ENCODE data around the gene TLN1.

Gene TLN1

GRCh38 chr9:35675204-35675603 is 56.8 kb downstream of the TLN1 start:
- Histone ChIP-seq H3K4me2 (ENCODE audit: insufficient read depth, low read length, poor library complexity, severe bottlenecking) (peak overlapping the region; percentile 91), H3K36me3 (replicated peaks in 1 of 2; ENCODE audit: control insufficient read depth in 2 of 2, insufficient read depth in 2 of 2, low read length in 2 of 2) (no peaks in the 10 kb centered on the region), H3K27ac (replicated peaks; ENCODE audit: low read length) (no peak overlapping the region), H4K91ac (ENCODE audit: low read depth, low read length, poor library complexity) (no peak overlapping the region), H2BK120ac (ENCODE audit: low read depth, low read length) (no peak overlapping the region), H2AK5ac (ENCODE audit: low read depth, low read length) (no peak overlapping the region), H2BK15ac (ENCODE audit: low read length) (no peak overlapping the region), H3K4me3 (ENCODE audit: low read length in 2 of 2) (peak overlapping the region in 1 of 2 donors; percentile 68), H3K9ac (ENCODE audit: low read depth, low read length, poor library complexity) (peak overlapping the region; percentile 14), H4K8ac (ENCODE audit: low read depth, low read length) (no peak overlapping the region), H2BK12ac (ENCODE audit: low read length) (no peak overlapping the region), H3K9me3 (replicated peaks in 1 of 2; ENCODE audit: control insufficient read depth in 2 of 2, insufficient read depth in 1 of 2, low read depth in 1 of 2, low read length in 2 of 2) (no peaks in the 10 kb centered on the region), H3K4ac (ENCODE audit: low read length) (no peak overlapping the region), H3K14ac (ENCODE audit: low read length) (no peak overlapping the region), H3K79me1 (ENCODE audit: low read depth, low read length) (no peaks in the 10 kb centered on the region), H3K27me3 (ENCODE audit: control insufficient read depth in 3 of 3, insufficient read depth in 3 of 3, low read depth in 1 of 3, low read length in 3 of 3) (peaks cover 0 to 34% (median 0%) of the 10 kb centered on the region in 3 experiments), H2BK5ac (ENCODE audit: low read length) (peak overlapping the region; percentile 49), H3K4me1 (ENCODE audit: control insufficient read depth in 2 of 2, insufficient read depth in 1 of 2, low read depth in 1 of 2, low read length in 2 of 2) (peaks cover 0 to 10% of the 10 kb centered on the region in 2 donors), H2AFZ (ENCODE audit: low read length) (no peak overlapping the region), H3K23ac (ENCODE audit: low read depth, low read length, poor library complexity) (no peak overlapping the region), H3K18ac (ENCODE audit: low read length) (peak overlapping the region; percentile 74)
- DNase-seq (ENCODE audit: low spot score): no peak
- no CpG with 5 or more reads among the region's 13 CpGs for WGBS, 2 donors (ENCODE audit: extremely low coverage in 2 of 2, insufficient read length in 2 of 2, insufficient replicate concordance in 1 of 2)

GRCh38 chr9:35674025-35674361 is 58.0 kb downstream of the TLN1 start:
- Histone ChIP-seq H3K9ac (ENCODE audit: low read depth, low read length, poor library complexity) (no peak overlapping the region), H3K27ac (replicated peaks; ENCODE audit: low read length) (no peak overlapping the region), H3K79me1 (ENCODE audit: low read depth, low read length) (no peaks in the 10 kb centered on the region), H3K4me3 (ENCODE audit: low read length in 2 of 2) (no peak overlapping the region), H3K4me2 (ENCODE audit: insufficient read depth, low read length, poor library complexity, severe bottlenecking) (no peak overlapping the region), H2BK120ac (ENCODE audit: low read depth, low read length) (no peak overlapping the region), H2BK12ac (ENCODE audit: low read length) (no peak overlapping the region), H3K27me3 (ENCODE audit: control insufficient read depth in 3 of 3, insufficient read depth in 3 of 3, low read depth in 1 of 3, low read length in 3 of 3) (peaks cover 0 to 34% (median 0%) of the 10 kb centered on the region in 3 experiments), H3K23ac (ENCODE audit: low read depth, low read length, poor library complexity) (peak overlapping the region; percentile 77), H3K4me1 (ENCODE audit: control insufficient read depth in 2 of 2, insufficient read depth in 1 of 2, low read depth in 1 of 2, low read length in 2 of 2) (peaks cover 0 to 6% of the 10 kb centered on the region in 2 donors), H3K9me3 (replicated peaks in 1 of 2; ENCODE audit: control insufficient read depth in 2 of 2, insufficient read depth in 1 of 2, low read depth in 1 of 2, low read length in 2 of 2) (no peaks in the 10 kb centered on the region), H4K8ac (ENCODE audit: low read depth, low read length) (no peak overlapping the region), H2AFZ (ENCODE audit: low read length) (no peak overlapping the region), H2BK15ac (ENCODE audit: low read length) (peak overlapping the region; percentile 72), H3K18ac (ENCODE audit: low read length) (no peak overlapping the region), H4K91ac (ENCODE audit: low read depth, low read length, poor library complexity) (no peak overlapping the region), H3K36me3 (replicated peaks in 1 of 2; ENCODE audit: control insufficient read depth in 2 of 2, insufficient read depth in 2 of 2, low read length in 2 of 2) (no peaks in the 10 kb centered on the region), H2AK5ac (ENCODE audit: low read depth, low read length) (peak overlapping the region; percentile 91), H2BK5ac (ENCODE audit: low read length) (no peak overlapping the region), H3K4ac (ENCODE audit: low read length) (no peak overlapping the region), H3K14ac (ENCODE audit: low read length) (no peak overlapping the region)
- DNase-seq (ENCODE audit: low spot score): no peak
- WGBS, 2 donors (ENCODE audit: extremely low coverage in 2 of 2, insufficient read length in 2 of 2, insufficient replicate concordance in 1 of 2): no CpG with 5 or more reads among the region's 3 CpGs

GRCh38 chr9:35673132-35674024 is 58.6 kb downstream of the TLN1 start, which contains the start of gene CA9:
Gene CA9, plus strand, starts transcription at chr9:35673928. Its CDS starts 32 bp downstream, at chr9:35673960.
- no peak within 1 kb of the TSS for H2BK120ac ChIP-seq (ENCODE audit: low read depth, low read length)
- no peak within 1 kb of the TSS for H2BK12ac ChIP-seq (ENCODE audit: low read length)
- WGBS, 2 donors (ENCODE audit: extremely low coverage in 2 of 2, insufficient read length in 2 of 2, insufficient replicate concordance in 1 of 2): no CpG with 5 or more reads among the region's 10 CpGs
- peak within 1 kb of the TSS; percentile 91 for H2AK5ac ChIP-seq (ENCODE audit: low read depth, low read length)
- no peaks in the 10 kb centered on the region for H3K36me3 ChIP-seq (replicated peaks in 1 of 2; ENCODE audit: control insufficient read depth in 2 of 2, insufficient read depth in 2 of 2, low read length in 2 of 2)
- H2BK5ac ChIP-seq (ENCODE audit: low read length): no peak within 1 kb of the TSS
- H3K23ac ChIP-seq (ENCODE audit: low read depth, low read length, poor library complexity): peak within 1 kb of the TSS; percentile 77
- no peak within 1 kb of the TSS for H3K4me2 ChIP-seq (ENCODE audit: insufficient read depth, low read length, poor library complexity, severe bottlenecking)
- H3K79me1 ChIP-seq (ENCODE audit: low read depth, low read length): no peaks in the 10 kb centered on the region
- no peak for DNase-seq (ENCODE audit: low spot score)
- H3K9me3 ChIP-seq (replicated peaks in 1 of 2; ENCODE audit: control insufficient read depth in 2 of 2, insufficient read depth in 1 of 2, low read depth in 1 of 2, low read length in 2 of 2): no peaks in the 10 kb centered on the region
- peak within 1 kb of the TSS; percentile 72 for H2BK15ac ChIP-seq (ENCODE audit: low read length)
- peaks cover 0 to 6% of the 10 kb centered on the region in 2 donors for H3K4me1 ChIP-seq (ENCODE audit: control insufficient read depth in 2 of 2, insufficient read depth in 1 of 2, low read depth in 1 of 2, low read length in 2 of 2)
- H3K14ac ChIP-seq (ENCODE audit: low read length): no peak within 1 kb of the TSS
- no peak within 1 kb of the TSS for H2AFZ ChIP-seq (ENCODE audit: low read length)
- H3K27me3 ChIP-seq (ENCODE audit: control insufficient read depth in 3 of 3, insufficient read depth in 3 of 3, low read depth in 1 of 3, low read length in 3 of 3): peaks cover 0 to 34% (median 0%) of the 10 kb centered on the region in 3 experiments
- no peak within 1 kb of the TSS for H3K18ac ChIP-seq (ENCODE audit: low read length)
- H3K27ac ChIP-seq (replicated peaks; ENCODE audit: low read length): no peak within 1 kb of the TSS
- peak within 1 kb of the TSS; percentile 8 for H3K4ac ChIP-seq (ENCODE audit: low read length)
- H4K91ac ChIP-seq (ENCODE audit: low read depth, low read length, poor library complexity): no peak within 1 kb of the TSS
- H3K9ac ChIP-seq (ENCODE audit: low read depth, low read length, poor library complexity): peak within 1 kb of the TSS; percentile 50
- H3K4me3 ChIP-seq (ENCODE audit: low read length in 2 of 2): no peak within 1 kb of the TSS
- H4K8ac ChIP-seq (ENCODE audit: low read depth, low read length): no peak within 1 kb of the TSS

- Histone ChIP-seq H3K79me1 (ENCODE audit: low read depth, low read length) (peaks cover 4% of the 10 kb centered on the region), H2BK12ac (ENCODE audit: low read length) (no peak overlapping the region), H3K27me3 (ENCODE audit: control insufficient read depth in 3 of 3, insufficient read depth in 3 of 3, low read depth in 1 of 3, low read length in 3 of 3) (peaks cover 0 to 25% (median 0%) of the 10 kb centered on the region in 3 experiments), H3K23ac (ENCODE audit: low read depth, low read length, poor library complexity) (no peak overlapping the region), H3K4me1 (ENCODE audit: control insufficient read depth in 2 of 2, insufficient read depth in 1 of 2, low read depth in 1 of 2, low read length in 2 of 2) (peaks cover under 1 to 1% of the 10 kb centered on the region in 2 donors), H4K91ac (ENCODE audit: low read depth, low read length, poor library complexity) (no peak overlapping the region), H3K18ac (ENCODE audit: low read length) (no peak overlapping the region), H3K4me3 (ENCODE audit: low read length in 2 of 2) (no peak overlapping the region), H4K8ac (ENCODE audit: low read depth, low read length) (no peak overlapping the region), H3K9ac (ENCODE audit: low read depth, low read length, poor library complexity) (no peak overlapping the region), H3K14ac (ENCODE audit: low read length) (no peak overlapping the region), H3K9me3 (replicated peaks in 1 of 2; ENCODE audit: control insufficient read depth in 2 of 2, insufficient read depth in 1 of 2, low read depth in 1 of 2, low read length in 2 of 2) (peaks cover 0 to 3% of the 10 kb centered on the region in 2 donors), H2BK120ac (ENCODE audit: low read depth, low read length) (no peak overlapping the region), H3K36me3 (replicated peaks in 1 of 2; ENCODE audit: control insufficient read depth in 2 of 2, insufficient read depth in 2 of 2, low read length in 2 of 2) (no peaks in the 10 kb centered on the region), H2BK15ac (ENCODE audit: low read length) (no peak overlapping the region), H2AFZ (ENCODE audit: low read length) (peak overlapping the region; percentile 19), H2BK5ac (ENCODE audit: low read length) (no peak overlapping the region), H2AK5ac (ENCODE audit: low read depth, low read length) (no peak overlapping the region), H3K4me2 (ENCODE audit: insufficient read depth, low read length, poor library complexity, severe bottlenecking) (no peak overlapping the region), H3K4ac (ENCODE audit: low read length) (no peak overlapping the region), H3K27ac (replicated peaks; ENCODE audit: low read length) (no peak overlapping the region)
- no peak for DNase-seq (ENCODE audit: low spot score)
- WGBS, 2 donors (ENCODE audit: extremely low coverage in 2 of 2, insufficient read length in 2 of 2, insufficient replicate concordance in 1 of 2): no CpG with 5 or more reads among the region's 6 CpGs
Measured at GRCh38 chr9:35669331-35670145, 62.5 kb downstream of the TLN1 start.

Measured in neuronal stem cell (in vitro differentiated cells).